Measurements from ENCODE around the gene MICAL3.

The MICAL3 gene

GRCh38 chr22:17922925-17923903 is 101.1 kb downstream of the MICAL3 start:
- no peak for DNase-seq

- no peak for DNase-seq
Observed at GRCh38 chr22:17921871-17922821, 102.2 kb downstream of the MICAL3 start.

- no peak for DNase-seq
Observed at GRCh38 chr22:17920992-17921650, 103.2 kb downstream of the MICAL3 start.

GRCh38 chr22:17920145-17920605 is 104.2 kb downstream of the MICAL3 start:
- no peak for DNase-seq

GRCh38 chr22:17919276-17920144 is 104.9 kb downstream of the MICAL3 start:
- no peak for DNase-seq

GRCh38 chr22:17918840-17919239 is 105.5 kb downstream of the MICAL3 start:
- no peak for DNase-seq

- no peak for DNase-seq
Observed at GRCh38 chr22:17917490-17917983, 106.8 kb downstream of the MICAL3 start.

GRCh38 chr22:17916226-17916889 is 108.0 kb downstream of the MICAL3 start:
- DNase-seq = no peak

- no peak for DNase-seq
Observed at GRCh38 chr22:17915676-17916075, 108.7 kb downstream of the MICAL3 start.

GRCh38 chr22:17915188-17915587 is 109.2 kb downstream of the MICAL3 start:
- DNase-seq = no peak

- DNase-seq = no peak
Observed at GRCh38 chr22:17914474-17914873, 109.9 kb downstream of the MICAL3 start.

GRCh38 chr22:17913801-17914347 is 110.5 kb downstream of the MICAL3 start:
- DNase-seq = no peak

- no peak for DNase-seq
Observed at GRCh38 chr22:17912945-17913721, 111.2 kb downstream of the MICAL3 start.

GRCh38 chr22:17911887-17912286 is 112.5 kb downstream of the MICAL3 start:
- DNase-seq = no peak

GRCh38 chr22:17911312-17911705 is 113.1 kb downstream of the MICAL3 start:
- no peak for DNase-seq

GRCh38 chr22:17910561-17911311 is 113.6 kb downstream of the MICAL3 start:
- DNase-seq = peak; percentile 85

- no peak for DNase-seq
Observed at GRCh38 chr22:17907748-17908051, 116.7 kb downstream of the MICAL3 start.

- no peak for DNase-seq
Observed at GRCh38 chr22:17906978-17907747, 117.2 kb downstream of the MICAL3 start.

All from eye (tissue), 1 donor.